ENCODE data around the gene ARL15. TPM values are rescaled to one million over a fixed set of nuclear protein-coding genes. Genes with fewer than 3 reads are reported as not detected.

Gene ARL15
- total RNA-seq, 4 donors from 2014 or later = 10.6 to 24.0 (median 18.9) TPM

DNA sequence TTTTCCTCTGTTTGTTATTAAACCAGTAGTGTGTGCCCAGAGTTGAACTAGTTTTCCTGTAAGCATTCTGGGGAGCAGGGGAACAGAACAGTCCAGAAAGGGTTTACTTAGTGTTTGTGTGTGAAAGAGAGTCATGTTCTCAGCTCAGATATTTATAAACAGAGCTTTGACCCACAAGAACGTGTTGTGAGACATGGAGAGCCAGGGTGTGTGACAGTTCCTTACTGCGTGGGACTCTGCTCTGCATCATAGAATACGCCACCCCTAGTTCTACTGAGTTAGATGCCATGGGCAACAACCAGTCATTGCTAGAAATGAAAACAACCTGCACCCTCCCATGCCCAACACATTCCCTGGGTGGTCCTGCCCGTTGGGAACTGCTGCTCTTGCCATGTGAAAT, 419.2 kb downstream of the ARL15 start:
- no peaks in the 10 kb centered on the region for H3K36me3 ChIP-seq
- no peak overlapping the region for H3K4me3 ChIP-seq
- H3K27me3 ChIP-seq = no peaks in the 10 kb centered on the region
- ATAC-seq = no peak
- H3K9me3 ChIP-seq = no peaks in the 10 kb centered on the region
- TF ChIP-seq POLR2A (IDR thresholded peaks at IDR 0.05) (no peak), EP300 (IDR thresholded peaks at IDR 0.05) (no peak), POLR2AphosphoS5 (IDR thresholded peaks at IDR 0.05) (no peak)
- TF ChIP-seq, protein P1, sequence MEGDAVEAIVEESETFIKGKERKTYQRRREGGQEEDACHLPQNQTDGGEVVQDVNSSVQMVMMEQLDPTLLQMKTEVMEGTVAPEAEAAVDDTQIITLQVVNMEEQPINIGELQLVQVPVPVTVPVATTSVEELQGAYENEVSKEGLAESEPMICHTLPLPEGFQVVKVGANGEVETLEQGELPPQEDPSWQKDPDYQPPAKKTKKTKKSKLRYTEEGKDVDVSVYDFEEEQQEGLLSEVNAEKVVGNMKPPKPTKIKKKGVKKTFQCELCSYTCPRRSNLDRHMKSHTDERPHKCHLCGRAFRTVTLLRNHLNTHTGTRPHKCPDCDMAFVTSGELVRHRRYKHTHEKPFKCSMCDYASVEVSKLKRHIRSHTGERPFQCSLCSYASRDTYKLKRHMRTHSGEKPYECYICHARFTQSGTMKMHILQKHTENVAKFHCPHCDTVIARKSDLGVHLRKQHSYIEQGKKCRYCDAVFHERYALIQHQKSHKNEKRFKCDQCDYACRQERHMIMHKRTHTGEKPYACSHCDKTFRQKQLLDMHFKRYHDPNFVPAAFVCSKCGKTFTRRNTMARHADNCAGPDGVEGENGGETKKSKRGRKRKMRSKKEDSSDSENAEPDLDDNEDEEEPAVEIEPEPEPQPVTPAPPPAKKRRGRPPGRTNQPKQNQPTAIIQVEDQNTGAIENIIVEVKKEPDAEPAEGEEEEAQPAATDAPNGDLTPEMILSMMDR (IDR thresholded peaks at IDR 0.05) = no peak
- WGBS, 2 donors (ENCODE audit: low coverage in 1 of 2) = 58 to 67% methylated on average over 2 to 4 of the region's 4 CpGs
- H3K27ac ChIP-seq = no peak overlapping the region
- no peaks in the 10 kb centered on the region for H3K4me1 ChIP-seq

DNA sequence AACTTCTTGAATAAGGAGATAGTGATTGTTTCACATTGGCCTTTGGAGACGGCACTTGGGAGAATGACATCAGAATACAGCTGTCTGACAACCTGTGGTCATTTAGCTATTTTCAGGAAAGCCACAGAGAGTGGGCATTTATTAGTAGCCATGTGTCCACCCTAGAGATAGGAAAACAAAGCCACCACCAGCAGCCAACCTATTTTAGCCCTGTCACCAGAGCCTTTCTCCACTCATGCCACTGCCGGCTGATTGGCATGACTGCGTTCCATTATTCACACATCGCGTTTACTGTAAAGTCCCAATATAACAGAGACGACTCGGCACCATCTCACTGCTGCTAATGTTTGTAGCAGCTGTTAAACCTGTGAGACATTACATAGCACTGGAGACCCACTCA, 419.9 kb downstream of the ARL15 start:
- H3K27me3 ChIP-seq = no peaks in the 10 kb centered on the region
- whole genome bisulfite sequencing, 2 donors (ENCODE audit: low coverage in 1 of 2) = 92% methylated on average over 7 of the region's 7 CpGs
- no peak overlapping the region for H3K27ac ChIP-seq
- ATAC-seq = no peak
- no peaks in the 10 kb centered on the region for H3K4me1 ChIP-seq
- H3K9me3 ChIP-seq = no peaks in the 10 kb centered on the region
- no peak overlapping the region for H3K4me3 ChIP-seq
- no peaks in the 10 kb centered on the region for H3K36me3 ChIP-seq
- TF ChIP-seq POLR2AphosphoS5 (IDR thresholded peaks at IDR 0.05) (no peak), EP300 (IDR thresholded peaks at IDR 0.05) (no peak), POLR2A (IDR thresholded peaks at IDR 0.05) (no peak)
- TF ChIP-seq, protein P1 (IDR thresholded peaks at IDR 0.05) = no peak

DNA sequence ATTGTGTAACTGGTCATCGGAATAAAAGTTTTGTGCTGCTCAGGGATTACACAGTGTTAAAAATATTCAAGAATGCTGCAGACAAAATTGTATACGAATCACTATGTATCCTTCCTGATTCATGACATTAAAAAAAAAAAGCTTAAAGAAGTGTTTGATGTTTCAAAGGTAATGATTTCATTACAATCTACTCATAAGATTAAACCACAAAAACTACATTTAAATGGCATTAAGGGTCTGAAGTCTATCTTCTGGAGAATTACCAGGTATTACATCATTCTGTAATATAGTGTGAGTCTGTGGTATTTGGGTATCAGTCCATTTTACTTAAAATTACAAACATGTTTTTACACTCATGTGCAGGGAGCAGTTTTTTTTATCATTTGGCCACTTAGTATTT, 425.5 kb downstream of the ARL15 start:
- Histone ChIP-seq H3K36me3 (no peaks in the 10 kb centered on the region), H3K4me1 (no peaks in the 10 kb centered on the region), H3K9me3 (no peaks in the 10 kb centered on the region), H3K27me3 (no peaks in the 10 kb centered on the region), H3K4me3 (no peak overlapping the region), H3K27ac (no peak overlapping the region)
- no peak for TF ChIP-seq POLR2AphosphoS5 (IDR thresholded peaks at IDR 0.05)
- TF ChIP-seq, protein P1 (IDR thresholded peaks at IDR 0.05) = no peak
- TF ChIP-seq EP300 (IDR thresholded peaks at IDR 0.05) = no peak
- WGBS, 2 donors (ENCODE audit: low coverage in 1 of 2) = 69 to 83% methylated on average over 2 of the region's 2 CpGs
- no peak for ATAC-seq

DNA sequence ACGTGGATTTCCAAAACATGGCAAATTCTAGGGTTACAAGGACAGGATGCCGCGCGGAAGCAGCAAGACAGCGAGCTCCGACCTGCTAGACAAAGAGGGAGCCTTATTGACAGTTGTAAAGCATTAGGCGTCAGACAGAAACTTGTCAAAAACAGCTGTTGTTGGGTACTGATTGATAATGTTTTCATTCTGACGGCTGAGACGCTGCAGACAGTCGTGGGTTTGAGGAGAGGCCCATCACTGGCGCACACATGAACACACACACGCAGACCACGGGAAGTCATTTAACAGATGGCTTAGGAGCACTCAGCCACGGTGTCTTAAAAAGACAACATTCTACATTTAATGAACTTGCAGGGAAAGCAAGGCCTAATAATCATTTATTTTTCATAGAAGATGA, 426.0 kb downstream of the ARL15 start:
- Histone ChIP-seq H3K4me1 (no peaks in the 10 kb centered on the region), H3K27me3 (no peaks in the 10 kb centered on the region), H3K4me3 (no peak overlapping the region), H3K36me3 (no peaks in the 10 kb centered on the region), H3K27ac (no peak overlapping the region), H3K9me3 (no peaks in the 10 kb centered on the region)
- ATAC-seq = no peak
- TF ChIP-seq, protein P1 (IDR thresholded peaks at IDR 0.05) = no peak
- no peak for TF ChIP-seq POLR2AphosphoS5 (IDR thresholded peaks at IDR 0.05)
- 70 to 81% methylated on average over 4 to 10 of the region's 14 CpGs for whole genome bisulfite sequencing, 2 donors (ENCODE audit: low coverage in 1 of 2)

DNA sequence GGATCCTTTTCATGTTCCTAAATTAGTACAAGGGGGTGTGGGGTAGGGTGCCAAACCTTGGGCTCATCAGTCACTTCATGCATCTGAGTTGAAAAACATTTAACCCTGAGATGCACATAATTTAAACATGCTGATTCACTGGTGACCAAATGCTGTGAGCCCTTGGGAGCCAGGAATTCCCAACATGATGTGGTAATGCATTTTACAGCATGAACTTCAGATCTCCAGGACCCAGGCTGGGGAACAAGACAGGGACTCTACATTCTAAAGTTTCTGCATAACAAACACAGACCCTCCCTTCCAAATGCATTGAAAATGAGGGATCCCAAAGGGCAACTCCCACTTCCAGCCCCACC, 427.7 kb downstream of the ARL15 start:
- no peak overlapping the region for H3K27ac ChIP-seq
- no peak overlapping the region for H3K4me3 ChIP-seq
- H3K9me3 ChIP-seq = no peaks in the 10 kb centered on the region
- ATAC-seq = no peak
- no peaks in the 10 kb centered on the region for H3K27me3 ChIP-seq
- no peaks in the 10 kb centered on the region for H3K4me1 ChIP-seq
- TF ChIP-seq EP300 (IDR thresholded peaks at IDR 0.05) (no peak), POLR2AphosphoS5 (IDR thresholded peaks at IDR 0.05) (no peak), POLR2A (IDR thresholded peaks at IDR 0.05) (no peak)
- TF ChIP-seq, protein P1 (IDR thresholded peaks at IDR 0.05) = no peak
- H3K36me3 ChIP-seq = no peaks in the 10 kb centered on the region
